Measurements from ENCODE around the gene TMEM196.

Gene TMEM196

GRCh38 chr7:19772841-19773760 lies at the start of gene TMEM196:
TSS of gene TMEM196 (minus strand) at chr7:19773617. CDS start at chr7:19772696, 921 bp downstream.
- DNase-seq: no peak

GRCh38 chr7:19816128-19816527 lies 42.7 kb upstream of the TMEM196 start:
- no peak for DNase-seq

- no peak for DNase-seq
Observed at GRCh38 chr7:19815546-19815945, 42.1 kb upstream of the TMEM196 start.

- no peak for DNase-seq
Observed at GRCh38 chr7:19814776-19815175, 41.4 kb upstream of the TMEM196 start.

- no peak for DNase-seq
Observed at GRCh38 chr7:19811386-19811785, 38.0 kb upstream of the TMEM196 start.

- no peak for DNase-seq
Observed at GRCh38 chr7:19798986-19799385, 25.6 kb upstream of the TMEM196 start.

GRCh38 chr7:19783541-19783940 lies 10.1 kb upstream of the TMEM196 start:
- DNase-seq: no peak

- no peak for DNase-seq
Observed at GRCh38 chr7:19776981-19777380, 3.6 kb upstream of the TMEM196 start.

- DNase-seq: no peak
Observed at GRCh38 chr7:19775578-19775977, 2.2 kb upstream of the TMEM196 start.

GRCh38 chr7:19772306-19772705 lies 1.1 kb downstream of the TMEM196 start:
- no peak for DNase-seq

- no peak for DNase-seq
Observed at GRCh38 chr7:19762631-19763030, 10.8 kb downstream of the TMEM196 start.

- no peak for DNase-seq
Observed at GRCh38 chr7:19754521-19755116, 18.8 kb downstream of the TMEM196 start.

GRCh38 chr7:19752020-19752419 lies 21.4 kb downstream of the TMEM196 start:
- DNase-seq: no peak

GRCh38 chr7:19749658-19750057 lies 23.8 kb downstream of the TMEM196 start:
- DNase-seq: no peak

- DNase-seq: no peak
Observed at GRCh38 chr7:19747740-19748339, 25.6 kb downstream of the TMEM196 start.

- DNase-seq: no peak
Observed at GRCh38 chr7:19744075-19744474, 29.3 kb downstream of the TMEM196 start.

- no peak for DNase-seq
Observed at GRCh38 chr7:19728716-19729115, 44.7 kb downstream of the TMEM196 start.

GRCh38 chr7:19725770-19726169 lies 47.6 kb downstream of the TMEM196 start:
- DNase-seq: no peak

- no peak for DNase-seq
Observed at GRCh38 chr7:19715499-19715898, 57.9 kb downstream of the TMEM196 start.

- no peak for DNase-seq
Observed at GRCh38 chr7:19713676-19714075, 59.7 kb downstream of the TMEM196 start.

GRCh38 chr7:19709249-19709578 lies 64.2 kb downstream of the TMEM196 start:
- DNase-seq: no peak

- DNase-seq: peak; percentile 20
Observed at GRCh38 chr7:19708397-19709248, 64.8 kb downstream of the TMEM196 start, which contains the start of gene POLR1F. TSS of gene POLR1F (minus strand) at chr7:19709037. CDS start at chr7:19709016, 21 bp downstream.

- DNase-seq: no peak
Observed at GRCh38 chr7:19707240-19707639, 66.2 kb downstream of the TMEM196 start.
